Activated CD8-positive, alpha-beta memory T cell treated with anti-CD3 and anti-CD28 coated beads for 36 hours (primary cell): Measurements from ENCODE around the gene IL18R1. TPM values are rescaled to one million over a fixed set of nuclear protein-coding genes. Genes with fewer than 3 reads are reported as not detected.

Source experiments
- CTCF ChIA-PET: fragments of 350-600 bp; sonication (Branson Sonifier 250); formaldehyde crosslinking; loops from one replicate; lab custom pipeline; 2021; ENCODE audit warnings: antibody characterized with exemption; lab: Charles Lee
- POLR2A ChIA-PET: fragments of 350-600 bp; sonication (Branson Sonifier 250); formaldehyde crosslinking; loops from one replicate; lab custom pipeline; 2021; ENCODE audit warnings: antibody characterized with exemption; lab: Charles Lee
- total RNA-seq, 2 experiments: library from RNA; stranded (reverse); gene quantifications; one replicate each; pipeline ENCODE4 v1.2.3, GENCODE V29; 2021

IL18R1 gene
- total RNA-seq, 2 experiments from 2014 or later = 25.1 to 25.8 TPM

GRCh38 chr2:102444233-102444632 is 88.6 kb downstream of the IL18R1 start:
- POLR2A ChIA-PET = no interaction called here
- CTCF ChIA-PET = interaction anchor here (1.1 to 2.0 kb wide), 7 partner anchors 9 to 561 kb away, joined by 3 to 11 read pairs (median 4); partner anchors contain the start of gene IL18R1

DNA sequence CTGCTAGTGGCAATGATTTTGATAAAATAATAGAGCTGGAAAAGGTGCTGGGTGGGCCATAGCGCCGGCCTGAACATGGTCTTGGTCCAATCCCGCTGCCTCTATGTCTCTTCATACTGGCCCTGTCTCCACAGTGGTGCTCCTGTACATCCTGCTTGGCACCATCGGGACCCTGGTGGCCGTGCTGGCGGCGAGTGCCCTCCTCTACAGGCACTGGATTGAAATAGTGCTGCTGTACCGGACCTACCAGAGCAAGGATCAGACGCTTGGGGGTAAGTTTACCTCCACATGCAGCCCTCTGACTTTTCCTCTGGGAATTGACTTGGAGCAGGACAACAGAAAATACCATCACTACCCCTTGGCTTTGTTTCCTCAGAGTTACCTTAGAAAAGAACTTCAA is 91.3 kb downstream of the IL18R1 start:
- CTCF ChIA-PET = interaction anchor here (0.7 to 1.1 kb wide), 2 partner anchors 206 to 445 kb away, joined by 3 to 4 read pairs; no protein-coding TSS in a partner anchor
- POLR2A ChIA-PET = no interaction called here

Other genes with a start within 250 kb of the IL18R1 start
- 1 to 10 TPM; 1.8 to 2.1 TPM for gene IL1R1, start 213.1 kb upstream of the IL18R1 start, total RNA-seq
- gene IL1RL2, start 168.8 kb upstream of the IL18R1 start, total RNA-seq = under 1 TPM; 0.06 to 0.27 TPM
- gene IL1RL1, start 44.2 kb upstream of the IL18R1 start, total RNA-seq = under 1 TPM; 0.25 to 0.48 TPM
- 10 to 100 TPM in 1 of 2 experiments, 1 to 10 TPM in 1; 7.6 to 10.2 TPM for gene IL18RAP, start 67.4 kb downstream of the IL18R1 start, total RNA-seq
- gene SLC9A4, start 117.4 kb downstream of the IL18R1 start, total RNA-seq = under 1 TPM in 1 of 2 experiments, not detected in 1; 0.06 TPM